ENCODE data around the gene BNIP5.

- no peak for TF ChIP-seq POLR2A (IDR thresholded peaks at IDR 0.05)
- no peak for TF ChIP-seq CTCF (IDR thresholded peaks at IDR 0.05)
Observed at GRCh38 chr6:36313649-36313936, 23.1 kb downstream of the BNIP5 start.

Data from esophagus squamous epithelium (tissue), 4 donors.